SW 1271 (cell line): Measurements from ENCODE around the gene CAND1.

ENCODE experiments used
- DNase-seq, 2 experiments: peaks; one replicate each; lab custom pipeline; 2025; lab: John Stamatoyannopoulos, UW

The CAND1 gene

GRCh38 chr12:67344979-67345710, 76.0 kb downstream of the CAND1 start:
- no peak for DNase-seq

- DNase-seq: no peak
Observed at GRCh38 chr12:67348683-67349082, 79.5 kb downstream of the CAND1 start.

- DNase-seq: no peak
Observed at GRCh38 chr12:67352682-67353081, 83.5 kb downstream of the CAND1 start.

DNA sequence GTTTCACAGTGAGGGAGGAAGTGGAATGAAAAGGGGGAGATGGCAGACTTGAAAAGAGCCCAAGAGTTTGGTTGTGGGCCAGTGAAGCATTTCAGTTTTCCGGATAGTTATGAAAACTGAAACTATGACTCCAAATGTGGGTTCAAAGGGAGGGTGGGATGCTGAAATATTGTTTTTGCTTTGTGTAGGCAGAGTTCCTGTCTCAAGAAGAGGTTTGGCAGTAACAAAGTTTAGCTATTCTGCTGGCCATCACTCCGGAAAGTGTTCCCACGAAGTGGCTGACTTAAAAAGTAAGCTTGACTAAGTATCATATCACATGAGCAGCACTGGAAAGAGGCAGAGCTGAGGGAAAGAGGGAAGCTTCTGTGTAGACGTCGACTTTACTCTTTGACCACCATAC, 85.2 kb downstream of the CAND1 start:
- DNase-seq: no peak

GRCh38 chr12:67354966-67355365, 85.8 kb downstream of the CAND1 start:
- DNase-seq: no peak

DNA sequence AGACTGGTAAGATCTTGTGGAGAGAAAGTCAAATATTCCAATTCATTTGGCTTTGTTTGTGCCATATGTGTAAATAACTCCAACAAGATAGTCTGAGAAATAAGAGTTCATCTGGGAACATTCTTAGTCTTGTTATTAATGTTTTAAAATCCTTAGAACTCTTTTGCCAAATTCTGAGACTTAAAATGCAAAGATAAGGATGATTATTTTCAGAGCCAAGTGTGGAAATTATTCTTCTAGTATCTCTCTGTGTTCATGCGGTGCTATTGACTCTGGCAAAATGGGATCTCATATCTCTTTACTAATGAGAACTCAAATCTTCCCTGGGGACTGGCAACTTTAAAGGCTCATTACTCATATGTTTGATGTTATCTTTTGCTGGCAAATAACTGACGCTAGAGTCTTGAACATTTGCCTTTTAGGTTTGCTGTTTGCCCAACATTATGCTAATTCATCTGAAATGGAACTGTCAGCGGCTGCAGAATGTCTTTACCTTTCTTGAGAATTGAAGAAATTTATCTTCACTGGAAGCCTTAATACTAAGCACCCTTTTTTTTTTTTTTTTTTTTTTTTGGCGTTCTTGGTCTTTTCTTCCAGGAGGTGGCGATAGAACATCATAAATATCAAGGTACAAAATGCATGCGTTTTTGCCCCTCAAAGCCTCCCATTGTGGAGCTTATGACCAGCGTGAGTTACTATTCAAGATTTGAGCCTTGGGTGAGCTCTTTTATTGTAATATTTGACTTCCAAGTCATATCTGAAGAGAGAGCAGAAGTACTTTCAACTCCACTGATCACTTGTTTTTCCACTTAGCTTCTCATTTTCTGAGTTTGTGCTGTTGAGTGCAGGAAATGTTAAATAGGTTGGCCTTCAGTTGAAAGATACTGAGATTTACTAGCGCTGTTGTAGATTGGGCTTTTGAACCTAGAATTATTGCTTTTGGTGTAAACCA, 86.5 kb downstream of the CAND1 start:
- peak in 1 of 2 experiments; percentile 56 for DNase-seq

GRCh38 chr12:67356380-67356774, 87.2 kb downstream of the CAND1 start:
- no peak for DNase-seq

DNA sequence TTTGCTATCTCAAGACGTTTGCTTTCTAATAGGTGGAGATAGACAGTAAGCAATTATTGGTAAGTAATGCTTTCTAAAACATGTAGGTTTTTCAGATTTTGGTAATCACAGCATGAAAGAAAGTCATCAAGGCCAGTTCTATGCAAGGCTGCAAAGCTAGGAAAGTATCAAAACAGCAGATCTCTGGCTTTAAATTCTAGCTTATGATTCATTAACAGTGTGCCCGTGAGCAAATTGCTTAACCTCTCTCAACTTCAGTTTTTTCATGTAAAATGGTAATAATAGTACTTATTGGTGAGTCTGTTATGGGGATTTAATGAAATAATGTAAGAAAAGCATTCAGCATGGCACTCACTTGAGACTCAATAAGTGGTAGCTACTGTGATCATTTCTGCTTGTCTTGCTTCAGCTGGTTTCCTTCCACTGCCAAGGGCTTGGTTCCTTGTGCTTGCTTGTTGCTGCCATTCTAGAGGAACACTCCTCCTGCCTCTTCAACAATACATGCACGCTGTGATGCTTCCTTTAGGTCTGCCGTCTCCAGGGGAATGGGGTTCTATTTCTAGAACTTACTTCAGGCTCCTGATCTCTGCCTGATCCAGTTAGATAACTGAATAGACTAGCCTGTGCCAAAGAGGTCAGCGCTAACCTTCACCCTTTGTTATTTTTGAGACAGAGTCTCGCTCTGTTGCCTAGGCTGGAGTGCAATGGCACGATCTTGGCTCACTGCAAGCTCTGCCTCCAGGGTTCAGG, 88.4 kb downstream of the CAND1 start:
- no peak for DNase-seq

GRCh38 chr12:67358781-67359338, 89.7 kb downstream of the CAND1 start:
- DNase-seq: no peak

DNA sequence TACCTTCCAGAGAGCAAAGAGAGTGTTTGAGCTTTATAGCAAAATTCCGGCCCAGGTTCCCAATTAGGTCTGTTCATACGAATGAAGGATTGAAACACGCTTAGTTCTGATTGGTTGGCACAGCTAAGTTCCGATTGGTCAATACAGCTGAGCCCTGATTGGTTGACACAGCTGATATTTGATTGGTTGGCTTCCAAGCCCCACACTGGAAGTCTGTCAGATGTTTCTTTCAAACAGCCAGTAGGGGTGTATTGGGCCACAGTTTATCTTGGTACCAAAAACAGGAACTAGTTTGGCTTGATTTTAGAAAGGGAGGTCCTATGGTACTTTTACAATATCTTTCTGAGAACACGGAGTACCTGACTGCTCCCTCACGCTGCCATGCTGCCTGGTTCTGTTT, 93.4 kb downstream of the CAND1 start:
- no peak for DNase-seq

GRCh38 chr12:67364228-67364627, 95.1 kb downstream of the CAND1 start:
- DNase-seq: no peak

DNA sequence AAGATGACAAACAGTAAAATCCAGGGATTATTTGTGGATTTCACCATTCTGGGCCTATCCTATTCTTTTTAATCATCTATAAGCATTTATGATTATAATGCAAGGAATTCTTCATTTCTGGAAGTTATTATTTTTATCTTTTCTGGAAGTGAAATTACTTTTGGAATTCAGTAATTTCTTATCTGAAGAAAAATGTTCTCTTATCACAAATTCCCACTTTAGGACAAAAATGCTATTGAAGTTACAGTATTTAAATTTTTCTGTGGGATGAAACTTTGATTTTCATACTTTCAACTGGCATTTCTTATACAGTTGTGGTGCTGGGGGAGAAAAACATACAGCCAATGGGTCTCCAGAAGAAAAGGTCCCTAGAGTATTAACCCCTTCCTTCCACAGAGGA, 96.0 kb downstream of the CAND1 start:
- DNase-seq: no peak

DNA sequence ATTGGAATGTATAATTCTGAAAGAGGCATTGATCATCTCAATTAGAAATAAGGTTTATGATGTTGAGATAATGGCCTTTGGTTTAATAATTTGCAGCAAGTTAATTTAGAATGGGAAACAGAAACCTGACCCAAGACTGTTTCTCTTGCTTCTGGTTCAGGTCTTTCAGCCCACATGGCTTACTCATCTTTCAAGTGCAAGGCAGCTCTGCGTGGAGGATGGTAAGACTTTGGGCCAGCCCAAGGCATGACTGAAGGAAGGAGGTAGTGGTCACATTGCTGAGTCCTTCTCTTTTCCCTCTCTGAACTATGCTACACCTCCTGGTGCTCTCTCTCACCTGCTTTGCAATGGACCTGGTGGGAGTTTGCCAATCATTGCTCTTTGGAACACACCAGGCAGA, 98.7 kb downstream of the CAND1 start:
- no peak for DNase-seq
